Astrocyte of the cerebellum (primary cell): ENCODE results near the gene LOC101059915.
"Not testable (repeated sequence)": the region's sequence is repeated elsewhere in the genome, so short reads cannot be mapped to it uniquely, and the experiment has no call there.

Experiments used
- DNase-seq: peaks from one replicate; pipeline ENCODE4 v3.0.0-alpha.2; 2011; ENCODE audit warnings: low read depth
- H3K4me3 ChIP-seq: 2 replicates; pipeline ENCODE4 v1.5.1; 2011; ENCODE audit warnings: mild to moderate bottlenecking, low read depth, low read length, moderate library complexity
- CTCF ChIP-seq: IDR thresholded peaks from 2 replicates; pipeline ENCODE4 v1.5.1; 2012; ENCODE audit warnings: low read length, low read depth, moderate library complexity, mild to moderate bottlenecking; ENCODE audit errors: missing control alignments
- in situ Hi-C: cut with HindIII; loops from 2 replicates; pipeline ENCODE4 v1.10.0; 2017; ENCODE audit warnings: low sequenced_read_pairs

Gene LOC101059915

GRCh38 chrX:71671043-71671780 is 3.9 kb downstream of the LOC101059915 start:
- in situ Hi-C loops, result no loop called here
- TF ChIP-seq CTCF, result no peak
- no peak overlapping the region for H3K4me3 ChIP-seq
- DNase-seq, result no peak

- no peak overlapping the region for H3K4me3 ChIP-seq
- in situ Hi-C loops, result no loop called here
- DNase-seq, result no peak
- TF ChIP-seq CTCF, result no peak
Measured at GRCh38 chrX:71671938-71672337, 4.6 kb downstream of the LOC101059915 start.

DNA sequence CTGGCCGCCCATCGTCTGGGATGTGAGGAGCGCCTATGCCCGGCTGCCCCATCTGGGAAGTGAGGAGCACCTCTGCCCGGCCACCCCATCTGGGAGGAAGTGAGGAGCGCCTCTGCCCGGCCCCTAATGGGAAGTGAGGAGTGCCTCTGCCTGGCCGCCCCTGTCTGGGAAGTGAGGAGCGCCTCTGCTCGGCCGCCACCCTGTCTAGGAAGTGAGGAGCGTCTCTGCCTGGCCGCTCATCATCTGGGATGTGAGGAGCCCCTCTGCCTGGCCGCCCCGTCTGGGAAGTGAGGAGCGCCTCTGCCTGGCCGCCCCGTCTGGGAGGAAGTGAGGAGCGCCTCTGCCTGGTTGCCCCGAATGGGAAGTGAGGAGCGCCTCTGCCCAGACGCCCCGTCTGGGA is 8.3 kb downstream of the LOC101059915 start:
- in situ Hi-C loops, H3K4me3 ChIP-seq, DNase-seq: not testable (repeated sequence)

GRCh38 chrX:71676068-71676795 is 8.9 kb downstream of the LOC101059915 start:
- H3K4me3 ChIP-seq, in situ Hi-C loops, DNase-seq: not testable (repeated sequence)

DNA sequence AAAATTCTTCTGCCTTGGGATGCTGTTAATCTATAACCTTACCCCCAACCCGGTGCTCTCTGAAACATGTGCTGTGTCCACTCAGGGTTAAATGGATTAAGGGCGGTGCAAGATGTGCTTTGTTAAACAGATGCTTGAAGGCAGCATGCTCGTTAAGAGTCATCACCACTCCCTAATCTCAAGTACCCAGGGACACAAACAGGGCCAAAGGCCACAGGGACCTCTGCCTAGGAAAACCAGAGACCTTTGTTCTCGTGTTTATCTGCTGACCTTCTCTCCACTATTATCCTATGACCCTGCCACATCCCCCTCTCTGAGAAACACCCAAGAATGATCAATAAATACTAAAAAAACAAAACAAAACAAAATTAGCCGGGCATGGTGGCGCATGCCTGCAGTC is 9.8 kb downstream of the LOC101059915 start:
- in situ Hi-C loops, result not testable (repeated sequence)

DNA sequence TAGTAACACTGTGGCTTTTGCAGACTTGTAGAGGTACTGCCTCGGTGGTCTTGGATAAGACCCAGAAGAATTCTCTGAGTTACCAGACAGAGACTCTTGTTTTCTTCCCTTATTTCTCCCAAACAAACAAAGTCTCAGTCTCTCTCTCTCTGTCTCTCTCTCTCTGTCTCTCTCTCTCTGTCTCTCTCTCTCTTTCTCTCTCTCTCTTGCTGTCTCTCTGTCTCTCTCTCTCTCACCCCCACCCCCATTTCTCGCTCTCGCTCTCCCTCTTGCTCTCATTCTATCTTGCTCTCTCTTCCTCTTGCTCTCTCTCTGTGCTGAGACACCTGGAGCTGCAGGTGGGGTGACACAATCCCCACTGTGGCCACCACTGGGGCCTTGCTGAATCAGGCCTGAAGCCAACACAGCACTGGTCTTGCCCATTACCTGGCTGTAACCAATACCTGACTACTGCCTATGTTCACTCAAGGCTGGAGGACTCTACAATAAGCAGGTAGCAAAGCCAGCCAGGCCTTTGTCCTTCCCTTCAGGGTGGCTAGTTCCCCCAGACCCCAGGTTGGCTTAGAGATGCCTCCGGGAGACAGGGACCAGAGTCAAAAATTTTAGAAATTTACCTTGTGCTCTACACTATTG is 12.3 kb downstream of the LOC101059915 start:
- no peak overlapping the region for H3K4me3 ChIP-seq
- TF ChIP-seq CTCF, result no peak
- DNase-seq, result no peak
- in situ Hi-C loops, result no loop called here

More for the DNA sequence above, 9.8 kb downstream of the LOC101059915 start:
- not testable (repeated sequence) for DNase-seq, H3K4me3 ChIP-seq

DNA sequence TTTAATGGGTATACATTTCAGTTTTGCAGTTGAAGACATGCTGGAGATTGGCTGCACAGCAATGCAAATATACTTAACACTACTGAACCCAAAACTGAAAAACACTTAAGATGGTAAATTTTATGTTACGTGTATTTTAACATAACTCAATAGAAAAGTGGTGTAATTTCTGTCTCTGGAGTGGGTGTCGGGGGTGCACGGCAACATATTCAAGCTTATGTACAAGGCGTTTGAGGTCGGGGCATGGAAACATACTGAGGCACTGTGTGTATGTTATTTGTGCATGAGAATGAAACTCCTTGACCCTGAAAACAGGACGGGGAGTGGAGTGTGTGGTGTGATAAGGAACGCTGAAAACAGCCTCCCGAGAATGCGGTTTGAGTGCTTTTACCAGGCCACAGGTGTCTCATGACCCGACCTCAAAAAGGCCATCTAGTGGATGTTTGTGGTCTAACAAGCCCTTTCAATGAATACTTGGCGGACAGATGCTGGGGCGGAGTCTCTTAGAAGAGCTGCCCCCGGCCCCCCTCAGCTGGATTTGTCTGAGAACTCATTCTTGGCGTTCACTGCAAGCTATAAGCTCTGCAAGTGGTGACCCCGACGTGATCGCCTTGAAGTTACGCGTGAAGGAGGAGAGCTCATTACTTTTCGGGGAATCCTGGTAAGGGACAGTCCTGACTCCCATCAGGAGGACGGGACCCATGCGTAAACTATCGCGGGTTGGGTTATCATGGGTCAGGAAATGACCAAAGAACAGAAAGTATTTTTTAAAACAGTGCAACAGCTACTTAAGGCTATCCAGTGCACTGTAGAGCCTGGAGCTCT is 29.5 kb downstream of the LOC101059915 start:
- H3K4me3 ChIP-seq, in situ Hi-C loops, DNase-seq: not testable (repeated sequence)

DNA sequence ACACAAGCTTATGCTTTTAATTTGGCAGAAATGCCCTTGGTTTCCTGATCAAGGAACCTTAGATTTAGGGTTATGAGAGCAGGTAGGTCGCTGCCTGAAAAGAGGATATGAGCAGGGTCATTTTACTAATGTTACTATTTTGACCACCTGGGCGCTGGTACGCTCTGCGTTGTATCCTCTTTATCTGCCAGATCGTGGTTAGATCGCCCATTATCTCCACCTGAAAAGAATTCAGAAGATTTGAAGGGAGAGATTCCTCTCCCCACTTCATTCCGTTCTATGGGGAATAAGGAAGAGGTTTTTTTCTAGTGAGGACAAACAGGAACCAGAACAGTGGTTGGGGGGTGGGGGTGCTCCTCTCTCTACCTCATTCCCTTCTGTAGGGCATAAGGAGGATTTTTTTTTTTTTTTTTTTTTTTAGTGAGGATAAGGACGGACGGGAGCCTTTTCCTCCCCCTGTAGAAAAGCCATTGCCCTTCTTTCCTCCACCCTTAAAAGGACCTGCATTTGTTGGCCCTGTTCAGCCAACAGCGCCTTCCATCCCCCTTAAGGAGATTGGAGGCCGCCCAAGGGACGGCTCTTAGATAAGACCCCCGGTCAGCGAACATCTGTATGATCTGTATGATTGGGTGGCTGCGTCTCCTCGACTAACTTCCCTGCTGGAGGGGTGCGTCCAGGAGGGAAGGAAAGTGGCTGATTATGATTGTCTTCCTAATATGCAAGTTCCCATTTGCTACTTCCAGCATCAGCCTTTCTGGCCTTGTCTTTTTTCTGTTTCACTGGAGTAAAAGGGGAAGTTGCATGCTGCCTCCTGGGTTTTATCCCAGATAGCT is 30.3 kb downstream of the LOC101059915 start:
- H3K4me3 ChIP-seq, result not testable (repeated sequence)

DNA sequence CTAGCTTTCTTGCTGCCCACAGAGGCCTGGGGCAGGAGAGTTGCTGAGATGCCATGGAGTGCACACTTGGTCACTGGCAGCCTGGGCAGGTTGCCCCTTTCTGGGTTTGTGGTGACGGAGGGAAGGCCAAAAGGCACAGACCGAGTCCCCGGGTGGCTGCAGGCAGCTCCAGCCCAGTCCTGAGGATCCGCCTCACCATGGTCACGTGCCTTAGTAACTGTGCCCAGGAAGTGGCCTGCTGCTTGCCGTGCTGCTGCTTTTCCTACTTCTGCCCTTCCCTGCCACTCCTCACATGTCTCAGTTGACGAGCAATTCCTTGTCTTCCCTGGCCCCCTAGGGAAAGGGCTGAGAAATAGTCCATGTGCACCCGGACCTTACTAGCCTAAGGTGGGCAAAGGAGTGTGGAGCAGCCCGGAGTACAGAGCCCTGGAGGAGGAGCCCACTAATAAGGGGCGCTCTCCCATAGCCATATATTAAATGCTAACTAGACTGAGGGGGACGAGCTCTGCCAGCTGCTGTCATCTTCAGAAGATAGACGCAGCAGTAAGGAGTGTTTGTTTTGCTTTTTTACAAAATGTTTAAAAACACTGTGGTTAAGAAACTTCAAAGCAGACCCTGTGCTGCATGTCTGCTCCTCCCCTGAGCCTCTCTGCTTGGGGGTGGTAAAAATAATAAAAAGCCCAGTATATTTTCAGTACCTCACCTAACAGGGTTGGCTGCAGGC is 31.1 kb downstream of the LOC101059915 start:
- H3K4me3 ChIP-seq, DNase-seq, in situ Hi-C loops: not testable (repeated sequence)

More for the DNA sequence above, 30.3 kb downstream of the LOC101059915 start:
- DNase-seq, in situ Hi-C loops: not testable (repeated sequence)

DNA sequence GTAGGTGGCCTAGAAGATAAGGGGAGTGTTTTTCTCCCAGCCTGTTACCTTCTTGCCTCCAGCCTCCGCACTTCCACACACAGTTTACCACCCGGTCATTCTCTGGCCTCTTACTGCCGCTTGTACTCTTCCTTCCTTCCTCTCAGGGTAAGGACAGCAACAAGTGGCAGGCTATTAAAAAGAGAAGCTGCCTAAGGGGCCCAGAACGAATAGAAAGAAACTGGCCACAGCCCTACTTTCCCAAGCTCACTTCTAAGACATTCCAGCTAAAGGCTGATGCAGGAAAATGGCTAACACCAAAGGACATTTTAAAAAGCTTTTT is 31.6 kb downstream of the LOC101059915 start:
- in situ Hi-C loops, DNase-seq, H3K4me3 ChIP-seq: not testable (repeated sequence)

DNA sequence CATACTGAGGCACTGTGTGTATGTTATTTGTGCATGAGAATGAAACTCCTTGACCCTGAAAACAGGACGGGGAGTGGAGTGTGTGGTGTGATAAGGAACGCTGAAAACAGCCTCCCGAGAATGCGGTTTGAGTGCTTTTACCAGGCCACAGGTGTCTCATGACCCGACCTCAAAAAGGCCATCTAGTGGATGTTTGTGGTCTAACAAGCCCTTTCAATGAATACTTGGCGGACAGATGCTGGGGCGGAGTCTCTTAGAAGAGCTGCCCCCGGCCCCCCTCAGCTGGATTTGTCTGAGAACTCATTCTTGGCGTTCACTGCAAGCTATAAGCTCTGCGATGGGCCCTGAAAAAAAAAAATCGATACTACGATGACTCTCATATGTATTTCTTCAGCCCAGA is 35.5 kb downstream of the LOC101059915 start:
- in situ Hi-C loops, DNase-seq, H3K4me3 ChIP-seq: not testable (repeated sequence)

DNA sequence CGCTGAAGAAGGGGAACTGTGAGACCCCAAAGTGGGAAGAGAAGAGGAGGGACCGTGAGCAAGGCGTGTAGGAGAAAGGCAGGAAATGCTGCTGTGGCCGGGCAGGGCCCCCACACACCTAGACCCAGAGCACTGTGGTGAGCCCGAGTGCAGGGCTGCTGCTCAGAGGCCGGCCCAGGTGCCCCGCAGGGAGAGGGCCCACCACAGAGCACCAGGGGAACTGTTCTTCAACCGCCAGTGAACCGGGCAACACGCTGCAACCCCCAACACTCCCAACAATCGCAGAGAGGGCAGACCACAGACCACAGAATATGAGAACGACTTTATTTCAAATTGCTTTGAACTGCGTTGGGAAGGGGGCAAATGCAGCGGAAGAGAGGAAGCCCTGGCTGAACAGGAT is 46.7 kb downstream of the LOC101059915 start:
- H3K4me3 ChIP-seq, in situ Hi-C loops, DNase-seq: not testable (repeated sequence)
